Panc1 (cell line): ENCODE measurements around the gene FAM20B. TPM values are rescaled to one million over a fixed set of nuclear protein-coding genes. Genes with fewer than 3 reads are reported as not detected.

ENCODE experiments used
- ATAC-seq: fragments of 200-7000 bp; cut with Tn5 transposase; 2 replicates; pipeline ENCODE4 v1.9.1; 2020; ENCODE audit warnings: mild to moderate bottlenecking, moderate library complexity
- BruUV-seq: library from RNA; stranded (reverse); fragments of 400-500 nt; replicated peaks from 2 replicates; lab custom pipeline; 2021; lab: Mats Ljungman, UMichigan
- CTCF ChIA-PET: fragments of 300-600 bp; sonication (Branson Sonifier 250); formaldehyde crosslinking; loops from one replicate; lab custom pipeline; 2022; ENCODE audit warnings: antibody characterized with exemption; lab: Charles Lee
- POLR2A ChIA-PET: fragments of 300-600 bp; sonication (Branson Sonifier 250); formaldehyde crosslinking; loops from one replicate; lab custom pipeline; 2022; ENCODE audit warnings: antibody characterized with exemption; lab: Charles Lee
- DNase-seq: peaks from one replicate; pipeline ENCODE4 v3.0.0-alpha.2; 2010; ENCODE audit warnings: low read depth, low spot score
- H3K27ac ChIP-seq: 2 replicates; pipeline ENCODE4 v1.5.1; 2011; ENCODE audit warnings: mild to moderate bottlenecking, low read length, inconsistent platforms
- H3K27me3 ChIP-seq: fragments of 200-500 bp; sonication (Bioruptor generic); 2 replicates; pipeline ENCODE4 v1.6.0; 2014; ENCODE audit warnings: low read length, inconsistent platforms; ENCODE audit not compliant: control insufficient read depth, insufficient read depth
- H3K36me3 ChIP-seq: fragments of 200-500 bp; sonication (Bioruptor generic); 2 replicates; pipeline ENCODE4 v1.5.1; 2014; ENCODE audit warnings: inconsistent platforms, mild to moderate bottlenecking, low read length, moderate library complexity; ENCODE audit not compliant: control insufficient read depth, insufficient read depth
- H3K4me1 ChIP-seq: 2 replicates; pipeline ENCODE4 v1.5.1; 2011; ENCODE audit warnings: inconsistent platforms, mild to moderate bottlenecking, low read length, moderate library complexity; ENCODE audit not compliant: control insufficient read depth, insufficient read depth
- H3K4me3 ChIP-seq, 2 experiments: 2 replicates each; pipeline ENCODE4 v1.5.1; 2011 to 2012; ENCODE audit warnings: low read depth in 2 of 2, low read length in 2 of 2, mild to moderate bottlenecking in 2 of 2, inconsistent platforms in 1 of 2, moderate library complexity in 1 of 2
- H3K9me3 ChIP-seq: fragments of 200-500 bp; sonication (Bioruptor generic); 2 replicates; pipeline ENCODE4 v1.5.1; 2014; ENCODE audit warnings: low read depth, mild to moderate bottlenecking, inconsistent platforms, low read length, moderate library complexity; ENCODE audit not compliant: control insufficient read depth, insufficient read depth
- CTCF ChIP-seq: fragments of 450-650 bp; IDR thresholded peaks from 2 replicates; pipeline ENCODE4 v1.5.1; 2017; ENCODE audit warnings: mild to moderate bottlenecking
- POLR2AphosphoS5 ChIP-seq: IDR thresholded peaks from 2 replicates; pipeline ENCODE4 v1.6.1; 2012; ENCODE audit warnings: mild to moderate bottlenecking, low read depth, low read length, moderate library complexity
- REST ChIP-seq, 2 experiments: IDR thresholded peaks; 2 replicates each; pipeline ENCODE4 v1.6.1; 2011 to 2012; ENCODE audit warnings: low read depth in 2 of 2, control low read depth in 1 of 2, low read length in 1 of 2, mild to moderate bottlenecking in 1 of 2, moderate library complexity in 1 of 2; ENCODE audit not compliant: insufficient read depth in 1 of 2
- SIN3A ChIP-seq: IDR thresholded peaks from 2 replicates; pipeline ENCODE4 v1.6.1; 2012; ENCODE audit warnings: low read depth, mild to moderate bottlenecking, low read length, moderate library complexity, borderline replicate concordance; ENCODE audit not compliant: insufficient read depth
- TCF7L2 ChIP-seq: IDR thresholded peaks from 2 replicates; pipeline ENCODE4 v1.6.1; 2011; ENCODE audit warnings: mild to moderate bottlenecking, low read depth, low read length, inconsistent platforms
- in situ Hi-C: cut with HindIII; loops from 2 replicates; pipeline ENCODE4 v1.10.0; 2016; ENCODE audit warnings: low sequenced_read_pairs, low pct_unique_long_range_greater_than_20kb
- intact Hi-C: fragments of 100-400 bp; cut with micrococcal nuclease; formaldehyde crosslinking; loops from one replicate; pipeline ENCODE4 v1.10.0; 2022; ENCODE audit not compliant: unreplicated experiment
- total RNA-seq: library from RNA; stranded (reverse); gene quantifications from one replicate; pipeline ENCODE4 v1.2.1, GENCODE V29; 2021; ENCODE audit not compliant: unreplicated experiment

FAM20B gene
- total RNA-seq, 1 experiment from 2014 or later, result 49.9 TPM

- Histone ChIP-seq H3K27ac (peak overlapping the region; percentile 91), H3K27me3 (no peaks in the 10 kb centered on the region), H3K4me1 (peaks cover 5% of the 10 kb centered on the region; the same call in 1 of the 2 replicates), H3K4me3 (peak overlapping the region; percentile 74 to 85), H3K9me3 (no peaks in the 10 kb centered on the region), H3K36me3 (peaks cover 2% of the 10 kb centered on the region; the same call in 1 of the 2 replicates)
- ATAC-seq (peak; percentile 44), DNase-seq (no peak)
- BruUV-seq, result no TSS peak
- ChIA-PET POLR2A (no interaction called here), CTCF (no interaction called here)
- in situ Hi-C loops, result no loop called here
- intact Hi-C loops, result loop anchor here (5.0 to 10.0 kb wide), 2 partner anchors 112 to 210 kb away; partner anchors contain the start of gene SOAT1
- TF ChIP-seq TCF7L2 (no peak), POLR2AphosphoS5 (no peak), SIN3A (peak; percentile 24; the same call in 1 of the 2 replicates), REST (IDR thresholded peaks at IDR 0.05; ENCODE audit: insufficient read depth in 1 of 2, low read depth in 2 of 2, low read length in 1 of 2) (no peak)
These were observed 56.8 kb downstream of the FAM20B start for GRCh38 chr1:179082333-179082998.

- no TSS peak for BruUV-seq
- no peak for ATAC-seq
These were observed 57.3 kb downstream of the FAM20B start for GRCh38 chr1:179082999-179083335.

More at GRCh38 chr1:179082999-179083335, 57.3 kb downstream of the FAM20B start:
- ChIA-PET CTCF (no interaction called here), POLR2A (no interaction called here)
- Histone ChIP-seq H3K27ac (peak overlapping the region; percentile 84), H3K4me1 (peaks cover 5% of the 10 kb centered on the region; the same call in 1 of the 2 replicates), H3K36me3 (peaks cover 2% of the 10 kb centered on the region; the same call in 1 of the 2 replicates), H3K4me3 (peak overlapping the region; percentile 74 to 85), H3K9me3 (no peaks in the 10 kb centered on the region), H3K27me3 (no peaks in the 10 kb centered on the region)
- in situ Hi-C loops, result no loop called here
- no peak for DNase-seq
- intact Hi-C loops, result loop anchor here (5.0 to 10.0 kb wide), 2 partner anchors 112 to 209 kb away; partner anchors contain the start of gene SOAT1
- TF ChIP-seq SIN3A (no peak), CTCF (no peak), REST (IDR thresholded peaks at IDR 0.05; ENCODE audit: insufficient read depth in 1 of 2, low read depth in 2 of 2, low read length in 1 of 2) (no peak), POLR2AphosphoS5 (no peak), TCF7L2 (no peak)
